Measurements from ENCODE around the gene LLGL2. TPM values are rescaled to one million over a fixed set of nuclear protein-coding genes. Genes with fewer than 3 reads are reported as not detected.
"Not testable (repeated sequence)": the region's sequence is repeated elsewhere in the genome, so short reads cannot be mapped to it uniquely, and the experiment has no call there.

Gene LLGL2
- total RNA-seq, 2 donors from 2014 or later, result 43.0 to 65.3 TPM

GRCh38 chr17:75574404-75575036 lies 49.0 kb downstream of the LLGL2 start:
- WGBS, result 91% methylated on average over 20 of the region's 29 CpGs
- intact Hi-C loops (cut with DNase I), result no loop called here

GRCh38 chr17:75575197-75575596 lies 49.7 kb downstream of the LLGL2 start:
- no peak for TF ChIP-seq POLR2A (IDR thresholded peaks at IDR 0.05)
- no peak for TF ChIP-seq POLR2AphosphoS5 (IDR thresholded peaks at IDR 0.05)
- TF ChIP-seq, protein P1, sequence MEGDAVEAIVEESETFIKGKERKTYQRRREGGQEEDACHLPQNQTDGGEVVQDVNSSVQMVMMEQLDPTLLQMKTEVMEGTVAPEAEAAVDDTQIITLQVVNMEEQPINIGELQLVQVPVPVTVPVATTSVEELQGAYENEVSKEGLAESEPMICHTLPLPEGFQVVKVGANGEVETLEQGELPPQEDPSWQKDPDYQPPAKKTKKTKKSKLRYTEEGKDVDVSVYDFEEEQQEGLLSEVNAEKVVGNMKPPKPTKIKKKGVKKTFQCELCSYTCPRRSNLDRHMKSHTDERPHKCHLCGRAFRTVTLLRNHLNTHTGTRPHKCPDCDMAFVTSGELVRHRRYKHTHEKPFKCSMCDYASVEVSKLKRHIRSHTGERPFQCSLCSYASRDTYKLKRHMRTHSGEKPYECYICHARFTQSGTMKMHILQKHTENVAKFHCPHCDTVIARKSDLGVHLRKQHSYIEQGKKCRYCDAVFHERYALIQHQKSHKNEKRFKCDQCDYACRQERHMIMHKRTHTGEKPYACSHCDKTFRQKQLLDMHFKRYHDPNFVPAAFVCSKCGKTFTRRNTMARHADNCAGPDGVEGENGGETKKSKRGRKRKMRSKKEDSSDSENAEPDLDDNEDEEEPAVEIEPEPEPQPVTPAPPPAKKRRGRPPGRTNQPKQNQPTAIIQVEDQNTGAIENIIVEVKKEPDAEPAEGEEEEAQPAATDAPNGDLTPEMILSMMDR (IDR thresholded peaks at IDR 0.05), result no peak
- 87% methylated on average over 10 of the region's 10 CpGs for WGBS
- no peaks in the 10 kb centered on the region for H3K27me3 ChIP-seq (replicated peaks; ENCODE audit: insufficient read depth)

More at GRCh38 chr17:75574404-75575036, 49.0 kb downstream of the LLGL2 start:
- no peak for DNase-seq (ENCODE audit: low spot score)
- H3K9me3 ChIP-seq, result no peaks in the 10 kb centered on the region
- no peak overlapping the region for H3K27ac ChIP-seq
- no peaks in the 10 kb centered on the region for H3K27me3 ChIP-seq (replicated peaks; ENCODE audit: insufficient read depth)
- no peak for TF ChIP-seq POLR2AphosphoS5 (IDR thresholded peaks at IDR 0.05)
- TF ChIP-seq POLR2A (IDR thresholded peaks at IDR 0.05), result no peak
- TF ChIP-seq, protein P1 (IDR thresholded peaks at IDR 0.05), result no peak
- H3K4me3 ChIP-seq, result no peak overlapping the region
- no peaks in the 10 kb centered on the region for H3K4me1 ChIP-seq (replicated peaks)
- no peaks in the 10 kb centered on the region for H3K36me3 ChIP-seq

GRCh38 chr17:75575728-75576127 lies 50.2 kb downstream of the LLGL2 start:
- TF ChIP-seq POLR2AphosphoS5 (IDR thresholded peaks at IDR 0.05) (no peak), POLR2A (IDR thresholded peaks at IDR 0.05) (no peak)
- TF ChIP-seq, protein P1 (IDR thresholded peaks at IDR 0.05), result no peak
- Histone ChIP-seq H3K4me3 (no peak overlapping the region), H3K9me3 (no peaks in the 10 kb centered on the region), H3K4me1 (replicated peaks) (no peaks in the 10 kb centered on the region), H3K36me3 (no peaks in the 10 kb centered on the region), H3K27ac (no peak overlapping the region), H3K27me3 (replicated peaks; ENCODE audit: insufficient read depth) (no peaks in the 10 kb centered on the region)
- WGBS, result 96% methylated on average over 11 of the region's 11 CpGs
- intact Hi-C loops (cut with DNase I), result no loop called here
- DNase-seq (ENCODE audit: low spot score), result no peak

More at GRCh38 chr17:75575197-75575596, 49.7 kb downstream of the LLGL2 start:
- DNase-seq (ENCODE audit: low spot score), result no peak
- intact Hi-C loops (cut with DNase I), result no loop called here
- no peaks in the 10 kb centered on the region for H3K9me3 ChIP-seq
- H3K36me3 ChIP-seq, result no peaks in the 10 kb centered on the region
- H3K27ac ChIP-seq, result no peak overlapping the region
- H3K4me1 ChIP-seq (replicated peaks), result no peaks in the 10 kb centered on the region
- no peak overlapping the region for H3K4me3 ChIP-seq

GRCh38 chr17:75576661-75577060 lies 51.2 kb downstream of the LLGL2 start:
- no peaks in the 10 kb centered on the region for H3K36me3 ChIP-seq
- no peak for DNase-seq (ENCODE audit: low spot score)
- TF ChIP-seq, protein P1 (IDR thresholded peaks at IDR 0.05), result no peak
- no peak for TF ChIP-seq POLR2A (IDR thresholded peaks at IDR 0.05)
- TF ChIP-seq POLR2AphosphoS5 (IDR thresholded peaks at IDR 0.05), result no peak
- intact Hi-C loops (cut with DNase I), result no loop called here
- no peak overlapping the region for H3K27ac ChIP-seq
- no peaks in the 10 kb centered on the region for H3K4me1 ChIP-seq (replicated peaks)
- H3K4me3 ChIP-seq, result no peak overlapping the region
- H3K27me3 ChIP-seq (replicated peaks; ENCODE audit: insufficient read depth), result no peaks in the 10 kb centered on the region
- WGBS, result 84% methylated on average over 15 of the region's 15 CpGs
- no peaks in the 10 kb centered on the region for H3K9me3 ChIP-seq

DNA sequence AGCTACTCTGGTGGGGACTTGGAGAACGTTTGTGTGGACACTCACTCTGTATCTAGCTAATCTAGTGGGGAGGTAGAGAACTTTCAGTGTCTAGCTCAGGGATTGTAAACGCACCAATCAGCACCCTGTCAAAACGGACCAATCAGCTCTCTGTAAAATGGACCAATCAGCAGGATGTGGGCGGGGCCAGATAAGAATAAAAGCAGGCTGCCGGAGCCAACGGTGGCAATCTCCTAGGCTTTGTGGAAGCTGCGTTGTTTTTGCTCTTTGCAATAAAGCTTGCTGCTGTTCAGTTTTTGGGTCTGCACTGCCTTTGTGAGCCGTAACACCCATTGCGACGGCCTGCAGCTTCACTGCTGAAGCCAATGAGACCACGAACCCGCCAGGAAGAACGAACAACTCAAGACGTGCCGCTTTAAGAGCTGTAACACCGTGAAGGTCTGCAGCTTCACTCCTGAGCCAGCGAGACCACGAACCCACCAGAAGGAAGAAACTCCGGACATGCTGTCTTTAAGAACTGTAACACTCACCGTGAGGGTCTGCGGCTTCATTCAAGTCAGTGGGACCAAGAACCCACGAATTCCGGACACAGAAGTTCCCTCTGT lies 55.7 kb downstream of the LLGL2 start:
- not testable (repeated sequence) for H3K27ac ChIP-seq
- WGBS, result 87% methylated on average over 23 of the region's 23 CpGs

GRCh38 chr17:75583197-75583596 lies 57.7 kb downstream of the LLGL2 start:
- H3K36me3 ChIP-seq; intact Hi-C loops (cut with DNase I); DNase-seq (ENCODE audit: low spot score); H3K27ac ChIP-seq; H3K27me3 ChIP-seq (replicated peaks; ENCODE audit: insufficient read depth); H3K9me3 ChIP-seq; H3K4me1 ChIP-seq (replicated peaks); H3K4me3 ChIP-seq: not testable (repeated sequence)
- whole genome bisulfite sequencing, result 87% methylated on average over 6 of the region's 6 CpGs

More for the DNA sequence above, 55.7 kb downstream of the LLGL2 start:
- H3K27me3 ChIP-seq (replicated peaks; ENCODE audit: insufficient read depth); H3K4me1 ChIP-seq (replicated peaks); DNase-seq (ENCODE audit: low spot score); H3K9me3 ChIP-seq; H3K4me3 ChIP-seq; intact Hi-C loops (cut with DNase I); H3K36me3 ChIP-seq: not testable (repeated sequence)
